Loucy (cell line): ENCODE measurements around the gene TOX2.

Source experiments
- H2AFZ ChIP-seq: fragments of 200-600 bp; sonication (generic); 2 replicates; pipeline ENCODE4 v1.6.0; 2016; ENCODE audit warnings: antibody characterized with exemption, mild to moderate bottlenecking, low read length, moderate library complexity
- H3F3A ChIP-seq: fragments of 200-600 bp; 2 replicates; pipeline ENCODE4 v1.6.0; 2016; ENCODE audit warnings: antibody characterized with exemption, low read depth, mild to moderate bottlenecking
- H3K27me3 ChIP-seq: fragments of 200-600 bp; sonication (generic); 2 replicates; pipeline ENCODE4 v1.6.1; 2014; ENCODE audit warnings: low read length, mild to moderate bottlenecking; ENCODE audit not compliant: insufficient read depth, poor library complexity, severe bottlenecking
- H3K36me3 ChIP-seq: fragments of 200-600 bp; sonication (generic); 2 replicates; pipeline ENCODE4 v1.6.1; 2016; ENCODE audit warnings: low read length; ENCODE audit not compliant: insufficient read depth
- H3K4me1 ChIP-seq: fragments of 200-600 bp; sonication (generic); 2 replicates; pipeline ENCODE4 v1.5.1; 2014; ENCODE audit warnings: low read length, mild to moderate bottlenecking; ENCODE audit not compliant: insufficient read depth, poor library complexity, severe bottlenecking
- H3K4me2 ChIP-seq: fragments of 200-600 bp; sonication (generic); 2 replicates; pipeline ENCODE4 v1.6.0; 2014; ENCODE audit warnings: antibody characterized with exemption, low read length, low read depth, mild to moderate bottlenecking; ENCODE audit not compliant: poor library complexity, severe bottlenecking
- H3K4me3 ChIP-seq: fragments of 200-600 bp; sonication (generic); 2 replicates; pipeline ENCODE4 v1.5.1; 2014; ENCODE audit warnings: low read length, mild to moderate bottlenecking, mixed read lengths; ENCODE audit not compliant: poor library complexity, severe bottlenecking
- H3K79me2 ChIP-seq: fragments of 200-600 bp; sonication (generic); 2 replicates; pipeline ENCODE4 v1.6.1; 2014; ENCODE audit warnings: low read length; ENCODE audit not compliant: insufficient read depth
- H3K9ac ChIP-seq: fragments of 200-600 bp; sonication (generic); 2 replicates; pipeline ENCODE4 v1.6.0; 2014; ENCODE audit warnings: mild to moderate bottlenecking, low read depth, low read length, moderate library complexity; ENCODE audit not compliant: poor library complexity, severe bottlenecking
- H3K9me2 ChIP-seq: fragments of 200-600 bp; sonication (generic); replicated peaks from 2 replicates; pipeline ENCODE4 v1.6.1; 2016; ENCODE audit warnings: low read depth, low read length, mixed read lengths
- H3K9me3 ChIP-seq: fragments of 200-600 bp; sonication (generic); 2 replicates; pipeline ENCODE4 v1.6.1; 2014; ENCODE audit warnings: mild to moderate bottlenecking, antibody characterized with exemption, low read length, low read depth; ENCODE audit not compliant: insufficient read depth
- H4K20me1 ChIP-seq: fragments of 200-600 bp; sonication (generic); 2 replicates; pipeline ENCODE4 v1.6.0; 2014; ENCODE audit warnings: antibody characterized with exemption, low read length, mild to moderate bottlenecking; ENCODE audit not compliant: insufficient read depth, poor library complexity, severe bottlenecking
- CTCF ChIP-seq: fragments of 200-600 bp; sonication (generic); conservative IDR thresholded peaks from 2 replicates; pipeline ENCODE4 v1.5.1; 2014; ENCODE audit warnings: mild to moderate bottlenecking, antibody characterized with exemption, low read length
- EZH2phosphoT487 ChIP-seq: fragments of 200-600 bp; IDR thresholded peaks from 2 replicates; pipeline ENCODE4 v1.6.1; 2018; ENCODE audit warnings: antibody characterized with exemption, mild to moderate bottlenecking, moderate library complexity, borderline replicate concordance

The TOX2 gene

GRCh38 chr20:44118185-44119033 lies 203.8 kb downstream of the TOX2 start:
- Histone ChIP-seq H3K9me2 (no peaks in the 10 kb centered on the region), H3F3A (no peaks in the 10 kb centered on the region), H3K4me1 (no peaks in the 10 kb centered on the region), H2AFZ (peak overlapping the region; percentile 55; the same call in 1 of the 2 replicates), H3K27me3 (no peaks in the 10 kb centered on the region), H3K36me3 (no peaks in the 10 kb centered on the region), H3K9me3 (no peaks in the 10 kb centered on the region), H3K4me2 (no peak overlapping the region), H3K79me2 (no peaks in the 10 kb centered on the region), H4K20me1 (no peaks in the 10 kb centered on the region), H3K4me3 (no peak overlapping the region), H3K9ac (no peak overlapping the region)
- TF ChIP-seq EZH2phosphoT487 (no peak), CTCF (no peak)
